Sigmoid colon (tissue), 4 donors: ENCODE data around the gene ICOS.

Experiments
- CTCF ChIP-seq, 4 experiments: fragments of 450-650 bp in 3 of 4; fragments of 200-600 bp in 1 of 4; IDR thresholded peaks; one replicate each; pipeline ENCODE4 v1.5.1; 2016 to 2019; ENCODE audit warnings: antibody characterized with exemption in 4 of 4, mild to moderate bottlenecking in 3 of 4, moderate library complexity in 2 of 4
- POLR2A ChIP-seq, 2 donors: fragments of 450-650 bp; IDR thresholded peaks; one replicate each; pipeline ENCODE4 v1.6.1; 2016; ENCODE audit warnings: antibody characterized with exemption in 2 of 2, mild to moderate bottlenecking in 2 of 2, moderate library complexity in 2 of 2
- POLR2AphosphoS5 ChIP-seq, 4 donors: sonication (generic); formaldehyde crosslinking; IDR thresholded peaks; one replicate each; pipeline ENCODE4 v1.6.1; 2017; ENCODE audit warnings: antibody characterized with exemption in 4 of 4

GRCh38 chr2:203918839-203919238 is 17.7 kb upstream of the ICOS start:
- TF ChIP-seq CTCF (IDR thresholded peaks at IDR 0.05): no peak
- no peak for TF ChIP-seq POLR2A (IDR thresholded peaks at IDR 0.05)
- TF ChIP-seq POLR2AphosphoS5 (IDR thresholded peaks at IDR 0.05): peak in 1 of 4 donors; percentile 4
